OCI-LY7 (cell line): Measurements from ENCODE around the gene ZC3H8. TPM values are rescaled to one million over a fixed set of nuclear protein-coding genes. Genes with fewer than 3 reads are reported as not detected.
A peak's percentile ranks its signal among the peaks of the same experiment; 100 is the strongest.

Source experiments
- BruUV-seq: library from RNA; stranded (reverse); fragments of 400-500 nt; replicated peaks from 2 replicates; lab custom pipeline; 2021; lab: Mats Ljungman, UMichigan
- CTCF ChIA-PET: fragments of 300-600 bp; sonication (Branson Sonifier 250); formaldehyde crosslinking; loops from one replicate; lab custom pipeline; 2022; ENCODE audit warnings: antibody characterized with exemption; ENCODE audit not compliant: unreplicated experiment; lab: Charles Lee
- POLR2A ChIA-PET: fragments of 300-600 bp; sonication (Branson Sonifier 250); formaldehyde crosslinking; loops from one replicate; lab custom pipeline; 2022; ENCODE audit warnings: antibody characterized with exemption; lab: Charles Lee
- DNase-seq: peaks from one replicate; pipeline ENCODE4 v3.0.0-alpha.2; 2015; ENCODE audit warnings: low spot score
- H2AFZ ChIP-seq: fragments of 200-600 bp; sonication (generic), shearing (Covaris generic); 2 replicates; pipeline ENCODE4 v1.6.1; 2014; ENCODE audit warnings: mild to moderate bottlenecking, antibody characterized with exemption, low read length, moderate library complexity
- H3K27ac ChIP-seq: fragments of 200-600 bp; sonication (generic); 2 replicates; pipeline ENCODE4 v1.5.1; 2014; ENCODE audit warnings: mixed run types, low read depth, mild to moderate bottlenecking, moderate library complexity, low read length, inconsistent platforms; ENCODE audit not compliant: poor library complexity, severe bottlenecking
- H3K36me3 ChIP-seq: fragments of 200-600 bp; sonication (generic); 2 replicates; pipeline ENCODE4 v1.6.1; 2014; ENCODE audit warnings: mild to moderate bottlenecking, antibody characterized with exemption, low read length, moderate library complexity, mixed read lengths; ENCODE audit not compliant: insufficient read depth
- H3K4me1 ChIP-seq: fragments of 200-600 bp; sonication (generic); 2 replicates; pipeline ENCODE4 v1.5.1; 2014; ENCODE audit warnings: mild to moderate bottlenecking, low read length; ENCODE audit not compliant: insufficient read depth, poor library complexity, severe bottlenecking
- H3K4me2 ChIP-seq: fragments of 200-600 bp; sonication (generic); 2 replicates; pipeline ENCODE4 v1.6.1; 2014; ENCODE audit warnings: mild to moderate bottlenecking, low read length
- H3K4me3 ChIP-seq: fragments of 200-600 bp; sonication (generic); 2 replicates; pipeline ENCODE4 v1.5.1; 2014; ENCODE audit warnings: mild to moderate bottlenecking, low read depth, low read length; ENCODE audit not compliant: poor library complexity, severe bottlenecking
- H3K79me2 ChIP-seq: fragments of 200-600 bp; sonication (generic); 2 replicates; pipeline ENCODE4 v1.6.1; 2016; ENCODE audit warnings: low read depth, mild to moderate bottlenecking, low read length, moderate library complexity, mixed read lengths; ENCODE audit not compliant: insufficient read depth
- H3K9me2 ChIP-seq: fragments of 200-600 bp; sonication (generic); 2 replicates; pipeline ENCODE4 v1.6.1; 2016; ENCODE audit warnings: mild to moderate bottlenecking, low read length, mixed read lengths; ENCODE audit not compliant: insufficient read depth
- H3K9me3 ChIP-seq: fragments of 200-600 bp; sonication (generic); 2 replicates; pipeline ENCODE4 v1.6.1; 2014; ENCODE audit warnings: mild to moderate bottlenecking, mixed run types, low read length, mixed read lengths
- H4K20me1 ChIP-seq: fragments of 200-600 bp; sonication (generic); 2 replicates; pipeline ENCODE4 v1.6.1; 2014; ENCODE audit warnings: mild to moderate bottlenecking, antibody characterized with exemption, low read length, moderate library complexity, mixed read lengths; ENCODE audit not compliant: insufficient read depth
- EZH2phosphoT487 ChIP-seq: fragments of 200-600 bp; sonication (generic); IDR thresholded peaks from 2 replicates; pipeline ENCODE4 v1.6.1; 2018; ENCODE audit warnings: low read depth, borderline replicate concordance, mild to moderate bottlenecking, mixed run types, antibody characterized with exemption, low read length, moderate library complexity, mixed read lengths
- intact Hi-C: fragments of 100-400 bp; cut with micrococcal nuclease; formaldehyde crosslinking; loops from one replicate; pipeline ENCODE4 v1.10.0; 2022; ENCODE audit not compliant: unreplicated experiment
- total RNA-seq, 2 experiments: library from RNA; depleted of rRNA in 1 of 2; stranded (reverse); fragments of >200 nt in 1 of 2; shearing (Covaris generic) in 1 of 2; gene quantifications; 2 replicates each; pipeline ENCODE4 v1.2.3, GENCODE V29; 2014 to 2022
- TF ChIP-seq, protein P1 (sequence below): fragments of 200-600 bp; sonication (generic); conservative IDR thresholded peaks from 2 replicates; pipeline ENCODE4 v1.5.1; 2014; ENCODE audit warnings: mild to moderate bottlenecking, antibody characterized with exemption, low read length, moderate library complexity, mixed read lengths

Gene ZC3H8
- total RNA-seq, 2 experiments from 2014 or later, result 15.0 to 23.8 TPM

DNA sequence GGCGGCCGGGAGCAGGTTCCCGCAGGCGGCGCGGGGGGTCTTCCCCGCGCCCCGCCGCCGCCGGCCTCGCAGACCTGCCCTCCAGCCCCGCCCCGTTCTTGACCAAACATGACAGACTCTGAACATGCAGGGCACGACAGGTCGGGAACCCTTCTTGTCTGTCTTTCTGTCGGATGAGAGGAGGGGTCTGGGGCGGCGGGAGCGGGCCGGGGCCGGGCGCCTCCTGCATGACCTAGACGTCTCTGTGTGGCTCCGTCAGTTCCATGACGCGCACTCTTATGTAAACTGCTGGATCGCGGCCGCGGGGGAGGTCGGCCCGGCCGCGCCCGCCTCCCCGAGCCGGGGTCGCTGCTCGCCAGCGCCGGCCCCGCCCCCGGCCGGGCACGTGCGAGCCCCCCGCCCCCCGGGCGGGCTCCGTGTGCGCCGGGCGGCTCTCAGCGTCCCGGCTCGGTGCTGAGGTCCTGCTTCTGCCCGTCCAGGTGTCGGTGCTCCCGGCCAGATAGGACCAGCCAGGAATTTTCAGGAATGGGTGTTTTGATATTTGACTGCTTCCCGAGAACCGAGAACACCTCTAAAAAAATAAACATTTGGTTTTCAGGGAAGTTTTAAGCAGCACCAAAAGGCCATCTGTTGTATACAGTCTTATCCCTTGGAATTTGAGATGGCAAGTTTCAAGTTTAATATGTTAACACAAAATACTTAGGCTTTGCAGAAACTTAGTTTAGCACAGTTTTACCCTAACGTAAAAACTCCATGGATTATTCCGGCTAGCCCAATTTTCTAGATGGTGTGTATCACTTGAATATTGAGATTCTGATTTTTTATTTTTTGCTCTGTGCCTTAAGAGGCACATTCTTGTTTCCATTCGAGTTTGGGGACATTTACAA is 21.3 kb upstream of the ZC3H8 start:
- Histone ChIP-seq H3K4me1 (peaks cover 12% of the 10 kb centered on the region), H4K20me1 (no peaks in the 10 kb centered on the region), H3K9me2 (no peaks in the 10 kb centered on the region), H2AFZ (peak overlapping the region; percentile 92), H3K27ac (peak overlapping the region; percentile 97), H3K9me3 (no peaks in the 10 kb centered on the region; the same call in 1 of the 2 replicates), H3K79me2 (peaks cover 18% of the 10 kb centered on the region), H3K4me2 (peak overlapping the region; percentile 94), H3K36me3 (no peaks in the 10 kb centered on the region), H3K4me3 (peak overlapping the region; percentile 97)
- peak; percentile 89 for DNase-seq
- no TSS peak for BruUV-seq
- CTCF ChIA-PET, result no interaction called here
- POLR2A ChIA-PET, result no interaction called here
- no peak for TF ChIP-seq EZH2phosphoT487
- TF ChIP-seq, protein P1, sequence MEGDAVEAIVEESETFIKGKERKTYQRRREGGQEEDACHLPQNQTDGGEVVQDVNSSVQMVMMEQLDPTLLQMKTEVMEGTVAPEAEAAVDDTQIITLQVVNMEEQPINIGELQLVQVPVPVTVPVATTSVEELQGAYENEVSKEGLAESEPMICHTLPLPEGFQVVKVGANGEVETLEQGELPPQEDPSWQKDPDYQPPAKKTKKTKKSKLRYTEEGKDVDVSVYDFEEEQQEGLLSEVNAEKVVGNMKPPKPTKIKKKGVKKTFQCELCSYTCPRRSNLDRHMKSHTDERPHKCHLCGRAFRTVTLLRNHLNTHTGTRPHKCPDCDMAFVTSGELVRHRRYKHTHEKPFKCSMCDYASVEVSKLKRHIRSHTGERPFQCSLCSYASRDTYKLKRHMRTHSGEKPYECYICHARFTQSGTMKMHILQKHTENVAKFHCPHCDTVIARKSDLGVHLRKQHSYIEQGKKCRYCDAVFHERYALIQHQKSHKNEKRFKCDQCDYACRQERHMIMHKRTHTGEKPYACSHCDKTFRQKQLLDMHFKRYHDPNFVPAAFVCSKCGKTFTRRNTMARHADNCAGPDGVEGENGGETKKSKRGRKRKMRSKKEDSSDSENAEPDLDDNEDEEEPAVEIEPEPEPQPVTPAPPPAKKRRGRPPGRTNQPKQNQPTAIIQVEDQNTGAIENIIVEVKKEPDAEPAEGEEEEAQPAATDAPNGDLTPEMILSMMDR, result no peak
- intact Hi-C loops, result loop anchor here (1.0 to 5.0 kb wide), 6 partner anchors 17 to 394 kb away; partner anchors contain the start of genes ANAPC1 and POLR1B

DNA sequence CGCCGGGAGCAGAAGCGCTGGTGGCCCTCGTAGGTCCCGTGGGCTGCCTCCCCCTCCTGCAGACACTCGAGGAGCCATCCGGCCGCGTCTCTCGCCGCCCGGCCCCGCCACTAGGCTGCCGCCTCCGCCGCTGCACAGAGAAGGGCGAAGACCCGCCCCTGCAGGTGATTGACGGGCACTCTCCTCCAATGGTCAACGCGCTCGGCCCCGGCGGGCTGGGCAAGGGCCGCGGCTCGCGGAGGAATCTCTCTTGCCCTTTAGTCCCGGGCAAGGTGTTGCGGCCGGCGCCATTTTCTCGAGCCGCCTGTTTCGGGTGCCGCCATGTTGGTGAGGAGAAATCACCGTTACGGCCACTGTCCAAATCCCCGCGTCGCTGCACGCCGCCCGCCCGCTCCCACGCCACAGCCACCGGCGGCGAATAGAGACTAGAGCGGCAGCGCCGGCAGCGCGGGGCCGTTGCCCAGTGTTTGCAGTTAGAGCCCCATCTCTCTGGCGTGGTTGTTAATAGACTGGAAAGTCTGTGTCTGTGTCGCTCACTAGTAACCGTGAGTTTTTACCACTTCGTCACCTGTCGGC is 20.6 kb upstream of the ZC3H8 start, which contains the start of gene ZC3H6:
ZC3H6 (plus strand) TSS at position 287 of the 576 bp plus-strand sequence. CDS start 398 bp downstream, outside the sequence.
- H3K9me3 ChIP-seq, result no peaks in the 10 kb centered on the region; the same call in 1 of the 2 replicates
- H3K4me3 ChIP-seq, result peak within 1 kb of the TSS; percentile 97
- no peaks in the 10 kb centered on the region for H3K36me3 ChIP-seq
- intact Hi-C loops, result loop anchor here (1.0 to 5.0 kb wide), 6 partner anchors 17 to 393 kb away; partner anchors contain the start of genes ANAPC1 and POLR1B
- H3K9me2 ChIP-seq, result no peaks in the 10 kb centered on the region
- DNase-seq, result peak; percentile 98
- H2AFZ ChIP-seq, result peak within 1 kb of the TSS; percentile 92
- H3K79me2 ChIP-seq, result peaks cover 18% of the 10 kb centered on the region
- peak within 1 kb of the TSS; percentile 97 for H3K27ac ChIP-seq
- BruUV-seq, result no TSS peak
- TF ChIP-seq, protein P1, result no peak
- no peak for TF ChIP-seq EZH2phosphoT487
- CTCF ChIA-PET, result no interaction called here
- POLR2A ChIA-PET, result interaction anchor here (0.6 to 1.0 kb wide), 5 partner anchors 10 to 1483 kb away, joined by 3 to 9 read pairs (median 4); no protein-coding TSS in a partner anchor
- peak within 1 kb of the TSS; percentile 94 for H3K4me2 ChIP-seq
- H3K4me1 ChIP-seq, result peaks cover 12% of the 10 kb centered on the region
- H4K20me1 ChIP-seq, result no peaks in the 10 kb centered on the region
